HG03045 (cell line): ENCODE data around the gene OR10AD1.

ENCODE experiments used
- ATAC-seq: cut with Tn5 transposase; IDR thresholded peaks from one replicate; pipeline ENCODE4 v1.9.1; 2021; ENCODE audit warnings: mild to moderate bottlenecking, moderate library complexity; ENCODE audit not compliant: unreplicated experiment

OR10AD1 gene

GRCh38 chr12:48192861-48193260 lies 10.2 kb downstream of the OR10AD1 start:
- ATAC-seq = no peak

DNA sequence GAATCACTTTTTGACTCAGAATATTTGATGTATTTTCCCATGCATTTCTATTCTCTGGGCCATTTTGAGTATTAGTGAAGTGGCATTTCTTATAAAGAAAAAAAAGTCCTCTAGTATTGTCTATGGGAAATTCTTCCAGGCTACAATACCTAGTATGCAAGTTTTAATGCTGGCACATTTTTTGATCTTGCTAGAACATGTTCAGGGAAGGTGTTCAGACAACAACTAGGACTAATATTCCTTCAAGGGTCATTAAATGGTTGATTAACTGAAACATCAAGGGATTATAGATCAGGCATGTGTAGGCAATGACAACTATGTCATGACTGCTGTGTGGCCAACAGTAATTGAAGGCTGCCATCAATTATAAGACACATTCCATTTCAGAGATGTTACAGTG lies 12.0 kb downstream of the OR10AD1 start:
- no peak for ATAC-seq

DNA sequence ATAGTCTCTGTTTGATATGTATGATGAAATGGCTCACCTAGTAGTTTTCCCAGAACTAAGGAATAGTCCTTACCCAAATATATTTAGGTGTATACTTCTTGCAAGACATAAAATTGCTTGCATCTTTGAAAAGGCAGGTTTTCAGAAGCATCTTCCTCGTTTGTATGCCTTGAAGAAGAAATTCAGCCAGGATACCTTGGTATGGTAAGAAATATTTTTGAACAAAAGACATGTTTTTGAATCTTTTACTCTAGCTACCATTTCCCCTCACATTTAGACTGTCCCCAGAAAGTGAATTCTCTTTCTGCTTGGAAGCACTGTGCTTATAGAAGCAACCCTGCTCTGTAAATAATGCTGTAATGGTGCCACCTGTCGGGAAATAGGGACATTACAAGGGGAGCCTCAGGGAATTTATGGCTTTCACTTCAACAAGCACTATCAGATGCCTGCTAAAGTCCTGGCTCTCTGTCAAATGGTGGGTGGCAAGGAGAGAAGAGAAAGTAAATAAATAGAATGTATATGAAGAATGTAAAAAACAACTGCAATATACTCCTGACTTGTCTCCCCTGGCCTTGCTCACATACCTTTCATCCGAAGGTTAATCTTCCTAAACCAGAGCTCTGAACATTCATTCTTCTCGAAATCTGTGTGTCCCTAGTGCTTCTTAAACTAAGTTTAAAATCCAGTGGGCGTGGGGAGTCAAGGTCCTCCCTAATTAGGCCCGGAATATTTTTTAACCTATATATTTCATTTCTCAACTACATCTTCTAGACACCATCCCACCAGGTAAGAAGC lies 13.6 kb downstream of the OR10AD1 start:
- ATAC-seq = peak; percentile 73

DNA sequence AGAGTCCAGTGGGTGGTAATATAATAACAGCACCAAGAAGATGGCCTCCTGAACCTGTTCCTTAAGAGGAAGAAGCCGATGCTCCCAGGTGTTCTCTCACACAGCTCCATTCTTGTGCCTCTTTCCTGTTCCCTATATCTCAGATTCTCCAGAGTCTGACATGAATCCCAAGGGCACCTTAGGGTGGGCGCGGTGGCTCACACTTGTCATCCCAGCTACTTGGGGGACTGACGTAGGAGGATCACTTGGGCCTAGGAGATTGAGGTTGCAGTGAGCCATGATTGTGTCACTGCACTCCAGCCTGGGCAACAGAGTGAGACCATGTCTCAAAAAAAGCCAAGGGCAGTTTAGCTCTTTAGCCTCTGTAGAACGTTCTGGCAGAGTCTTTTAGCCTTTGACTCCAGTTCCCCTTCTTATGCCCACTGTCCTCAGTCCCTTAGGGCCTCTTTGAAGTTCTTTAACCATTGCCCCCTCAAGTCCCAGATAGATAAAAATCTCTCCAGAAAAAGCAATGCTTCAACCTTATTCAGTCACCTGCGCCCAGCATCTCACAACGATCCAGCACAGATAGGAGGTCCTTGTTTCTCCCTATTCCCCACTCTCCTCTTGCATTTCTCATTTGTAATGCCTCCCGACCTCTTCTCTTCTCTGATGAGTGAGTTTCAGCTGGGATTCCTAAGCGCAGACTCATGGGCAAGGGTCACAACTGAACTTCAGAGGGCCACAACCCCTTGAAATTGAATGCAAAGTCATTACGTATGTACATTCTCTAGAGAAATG lies 15.0 kb downstream of the OR10AD1 start:
- no peak for ATAC-seq

- ATAC-seq = no peak
Measured at GRCh38 chr12:48185181-48185919, 17.7 kb downstream of the OR10AD1 start.

DNA sequence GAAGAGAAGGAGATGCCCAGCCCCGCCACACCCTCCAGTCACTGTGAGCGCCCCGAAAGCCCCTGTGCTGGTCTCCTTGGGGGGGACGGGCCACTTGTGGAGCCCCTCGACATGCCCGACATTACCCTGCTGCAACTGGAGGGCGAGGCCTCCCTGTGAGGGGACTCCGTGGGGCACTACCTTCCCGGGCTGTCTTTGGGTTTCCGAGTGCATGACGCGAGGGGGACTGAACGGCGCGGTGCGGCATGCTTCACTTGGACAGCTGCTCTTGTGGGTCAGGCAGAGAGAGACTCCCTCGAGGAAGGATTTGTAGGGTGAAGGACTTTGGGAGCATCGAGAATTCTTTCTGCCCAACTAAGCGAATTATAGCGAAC lies 18.6 kb downstream of the OR10AD1 start:
- ATAC-seq = no peak

DNA sequence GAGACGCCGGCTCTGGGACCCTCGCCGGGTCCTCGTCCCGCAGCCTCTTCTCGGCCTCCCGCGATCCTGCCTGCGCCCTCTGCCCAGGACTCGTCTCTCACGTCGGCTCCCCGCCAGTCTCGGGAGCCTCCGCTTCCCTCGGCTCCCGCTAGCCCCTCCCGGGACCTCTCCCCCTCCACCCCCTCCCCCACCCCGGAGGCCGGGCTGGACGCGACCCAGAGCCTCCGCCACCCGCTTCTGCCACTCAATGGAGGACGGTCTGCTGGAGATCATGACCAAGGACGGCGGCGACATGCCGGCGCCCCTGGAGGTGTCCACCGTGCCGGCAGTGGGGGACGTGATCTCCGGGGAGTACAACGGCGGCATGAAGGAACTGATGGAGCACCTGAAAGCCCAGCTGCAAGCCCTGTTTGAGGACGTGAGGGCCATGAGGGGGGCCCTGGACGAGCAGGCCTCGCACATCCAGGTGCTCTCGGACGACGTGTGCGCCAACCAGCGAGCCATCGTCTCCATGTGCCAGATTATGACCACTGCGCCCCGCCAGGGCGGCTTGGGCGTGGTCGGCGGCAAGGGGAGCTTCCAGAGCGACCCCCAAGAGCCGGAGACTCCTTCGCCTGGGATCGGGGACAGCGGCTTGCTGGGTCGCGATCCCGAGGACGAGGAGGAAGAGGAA lies 19.1 kb downstream of the OR10AD1 start:
- no peak for ATAC-seq

- peak; percentile 69 for ATAC-seq
Measured at GRCh38 chr12:48183091-48183875, 19.8 kb downstream of the OR10AD1 start, which contains the start of gene CCDC184. Gene CCDC184 (plus strand): TSS chr12:48183644. CDS start chr12:48184123, 479 bp downstream.

DNA sequence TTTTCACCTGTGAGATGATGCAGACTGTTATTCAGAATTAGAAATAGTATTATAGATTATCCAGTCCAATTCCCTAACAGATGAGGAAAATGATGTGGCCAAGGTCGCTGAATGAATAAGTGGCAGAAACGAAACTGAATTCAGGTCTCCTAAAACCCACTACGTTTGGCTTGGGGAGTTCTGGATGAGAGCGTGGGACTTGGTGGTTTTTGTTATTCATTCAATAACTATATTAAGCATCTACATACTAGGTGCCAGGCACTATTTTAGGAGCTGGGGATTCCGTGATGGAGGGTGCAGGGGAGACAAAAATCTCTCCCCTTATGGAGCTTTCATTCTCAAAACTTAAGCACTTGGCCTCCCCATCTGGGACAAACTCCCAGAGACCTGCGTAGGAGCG lies 20.5 kb downstream of the OR10AD1 start:
- ATAC-seq = peak; percentile 7

DNA sequence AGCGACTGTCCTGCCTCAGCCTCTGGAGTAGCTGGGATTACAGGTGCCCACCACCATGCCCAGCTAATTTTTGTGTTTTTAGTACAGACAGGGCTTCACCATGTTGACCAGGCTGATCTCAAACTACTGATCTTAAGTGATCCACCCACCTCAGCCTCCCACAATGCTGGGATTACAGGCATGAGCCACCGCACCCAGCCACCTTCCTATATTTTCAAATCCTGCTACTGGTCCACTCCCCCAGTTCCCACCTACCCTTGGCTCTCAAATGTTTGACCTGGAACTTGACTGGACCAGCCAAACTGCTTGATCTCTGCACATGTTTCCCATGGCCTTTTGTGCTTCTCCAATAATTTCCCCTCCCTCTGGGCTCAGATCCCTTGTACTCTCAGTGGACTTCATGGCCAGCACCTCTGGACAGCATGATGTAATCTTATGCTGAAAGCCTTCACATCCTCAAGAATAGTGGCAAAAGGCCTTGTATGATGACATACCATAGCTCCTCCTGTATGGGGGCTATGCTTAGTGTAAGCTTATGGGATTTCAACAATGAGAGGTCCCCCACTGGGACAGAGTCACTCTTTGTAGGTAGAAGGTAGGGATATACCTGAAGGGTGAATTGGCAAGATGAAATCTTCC lies 22.1 kb downstream of the OR10AD1 start:
- no peak for ATAC-seq

DNA sequence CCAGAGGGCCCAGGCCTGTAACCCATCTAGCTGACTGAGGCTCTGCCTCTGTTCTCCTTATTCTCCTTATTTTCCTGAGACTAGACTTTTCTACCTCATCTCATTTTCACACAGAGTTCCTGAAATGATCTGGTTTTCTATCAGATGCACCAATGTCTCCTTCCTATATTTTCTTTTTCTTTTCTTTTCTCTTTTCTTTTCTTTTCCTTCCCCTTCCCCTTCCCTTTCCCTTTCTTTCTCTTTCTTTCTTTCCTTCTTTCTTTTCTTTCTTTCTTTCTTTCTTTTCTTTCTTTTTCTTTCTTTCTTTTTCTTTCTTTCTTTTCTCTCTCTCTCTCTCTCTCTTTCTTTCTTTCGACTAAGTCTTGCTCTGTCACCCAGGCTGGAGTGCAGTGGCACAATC lies 22.7 kb downstream of the OR10AD1 start:
- ATAC-seq = no peak

DNA sequence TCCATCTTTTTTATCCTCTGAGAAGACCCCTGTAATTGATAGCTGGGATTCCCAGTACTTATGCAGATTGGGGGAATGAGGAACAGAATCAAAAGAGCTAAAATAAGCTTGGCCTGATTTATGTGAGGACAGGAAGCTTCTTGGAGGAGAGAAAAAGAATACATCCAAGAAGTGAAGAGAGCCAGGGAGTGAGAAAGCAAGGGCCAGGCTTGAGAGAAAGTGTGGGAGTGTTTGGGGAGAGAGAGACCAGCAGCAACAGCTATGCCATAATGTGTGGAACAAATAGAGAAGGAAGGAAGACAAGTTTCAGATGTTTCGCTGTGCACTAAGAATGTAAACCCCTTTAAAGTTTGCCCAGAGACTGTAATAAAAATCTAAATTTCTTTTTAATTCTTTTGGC lies 23.6 kb downstream of the OR10AD1 start:
- ATAC-seq = no peak

GRCh38 chr12:48177982-48178381 lies 25.1 kb downstream of the OR10AD1 start:
- no peak for ATAC-seq

- ATAC-seq = no peak
Measured at GRCh38 chr12:48176417-48176751, 26.7 kb downstream of the OR10AD1 start.

- no peak for ATAC-seq
Measured at GRCh38 chr12:48175613-48176416, 27.3 kb downstream of the OR10AD1 start.

- ATAC-seq = no peak
Measured at GRCh38 chr12:48169011-48169410, 34.1 kb downstream of the OR10AD1 start.

DNA sequence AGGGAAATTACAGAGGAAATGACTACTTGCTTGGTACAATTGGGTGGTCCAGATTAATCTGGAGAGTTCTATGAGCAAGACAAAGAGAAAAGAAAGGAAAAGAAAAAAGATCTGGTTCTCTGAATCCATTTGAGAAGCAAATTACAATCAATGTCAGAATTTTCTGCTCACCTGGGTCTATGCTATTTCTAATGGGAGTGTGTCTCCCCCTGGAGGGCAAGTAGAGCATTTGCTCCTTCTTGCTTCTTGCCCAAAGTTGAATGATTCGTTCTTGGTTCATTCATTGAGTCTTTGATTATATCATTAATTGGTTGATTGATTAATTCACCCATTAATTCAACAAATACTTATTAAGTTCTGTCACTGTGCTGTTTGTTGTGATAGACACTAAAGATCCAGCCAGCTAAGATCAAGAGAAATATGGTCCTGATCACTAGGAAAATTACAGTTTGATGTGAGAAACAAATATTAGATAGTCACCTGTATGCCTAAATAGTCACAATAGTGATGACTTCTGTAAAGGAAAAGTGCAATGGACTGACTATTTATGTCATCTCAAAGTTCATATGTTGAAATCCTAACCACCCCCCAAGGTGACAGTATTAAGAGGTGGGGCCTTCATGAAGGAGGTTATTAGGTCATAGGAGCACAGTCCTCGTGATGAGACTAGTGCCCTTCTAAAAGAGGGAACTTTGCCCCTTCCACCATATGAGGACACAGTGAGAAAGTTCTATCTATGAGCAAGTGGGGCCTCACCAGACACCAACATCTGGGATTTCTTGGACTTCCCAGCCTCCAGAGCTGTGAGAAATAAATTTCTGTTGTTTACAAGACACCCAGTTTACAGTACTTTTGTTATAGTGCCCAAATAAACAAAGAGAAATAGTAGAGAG lies 37.8 kb downstream of the OR10AD1 start:
- ATAC-seq = no peak

DNA sequence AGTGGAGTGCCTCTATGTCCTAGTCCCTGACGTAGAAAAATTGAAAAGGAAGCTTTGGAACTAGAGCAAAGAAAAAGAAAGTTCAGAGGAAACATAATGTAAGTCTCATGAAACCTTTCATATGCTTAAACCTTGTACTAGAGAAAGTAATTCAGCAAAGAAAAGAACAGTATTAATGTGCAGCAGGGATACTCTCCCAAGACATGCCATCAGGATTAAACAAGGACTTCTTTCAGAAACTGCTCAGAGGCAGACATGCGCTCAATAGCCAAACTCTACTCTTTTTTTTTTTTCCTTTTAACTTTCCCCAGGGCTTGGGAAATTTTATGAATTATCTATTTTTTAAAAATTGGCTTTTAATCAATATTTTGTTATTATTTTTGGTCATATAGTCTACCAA lies 38.6 kb downstream of the OR10AD1 start:
- ATAC-seq = no peak
